Aorta (tissue), 5 donors: Measurements from ENCODE around the gene PIP5K1C. TPM values are rescaled to one million over a fixed set of nuclear protein-coding genes. Genes with fewer than 3 reads are reported as not detected.
A peak's percentile ranks its signal among the peaks of the same experiment; 100 is the strongest.

Experiments used
- ATAC-seq: fragments of 200-7000 bp; cut with Tn5 transposase; one replicate; pipeline ENCODE4 v1.9.1; 2022; ENCODE audit warnings: moderate library complexity; ENCODE audit not compliant: low FRiP score
- DNase-seq, 2 donors: peaks; one replicate each; pipeline ENCODE4 v3.0.0-alpha.2; 2020
- H3K27ac ChIP-seq, 2 donors: one replicate each; pipeline ENCODE4 v1.5.1; 2013; ENCODE audit warnings: low read length in 2 of 2, mild to moderate bottlenecking in 2 of 2, moderate library complexity in 2 of 2, control low read depth in 1 of 2, inconsistent platforms in 1 of 2, low read depth in 1 of 2
- H3K27me3 ChIP-seq, 2 donors: one replicate each; pipeline ENCODE4 v1.6.1; 2013; ENCODE audit warnings: control low read depth in 1 of 2, low read length in 1 of 2, mild to moderate bottlenecking in 1 of 2, moderate library complexity in 1 of 2; ENCODE audit not compliant: insufficient read depth in 2 of 2, control insufficient read depth in 1 of 2
- H3K36me3 ChIP-seq, 2 donors: one replicate each; pipeline ENCODE4 v1.6.1; 2013; ENCODE audit warnings: control low read depth in 1 of 2, low read length in 1 of 2, mild to moderate bottlenecking in 1 of 2; ENCODE audit not compliant: insufficient read depth in 2 of 2, control insufficient read depth in 1 of 2
- H3K4me1 ChIP-seq, 2 donors: one replicate each; pipeline ENCODE4 v1.6.1; 2013; ENCODE audit warnings: low read length in 2 of 2, control low read depth in 1 of 2, mild to moderate bottlenecking in 1 of 2, moderate library complexity in 1 of 2; ENCODE audit not compliant: insufficient read depth in 2 of 2, control insufficient read depth in 1 of 2
- H3K4me3 ChIP-seq, 2 donors: one replicate each; pipeline ENCODE4 v1.5.1; 2013; ENCODE audit warnings: low read length in 2 of 2, control low read depth in 1 of 2, mild to moderate bottlenecking in 1 of 2
- H3K9me3 ChIP-seq: one replicate; pipeline ENCODE4 v1.6.1; 2013; ENCODE audit warnings: mild to moderate bottlenecking, low read length; ENCODE audit not compliant: control insufficient read depth
- WGBS, 2 donors: extraction: QIAGEN DNeasy Blood & Tissue Kit; methylation state at CpG; one replicate each; pipeline ENCODE4 v1.1.7; 2013; 5-methylcytosine and 5-hydroxymethylcytosine counted together
- intact Hi-C, 2 donors: fragments of 100-400 bp; cut with DNase I; formaldehyde crosslinking; loops; one replicate each; pipeline versions ENCODE4 v1.14.2 to v1.15.0; 2022
- polyA plus RNA-seq, 2 donors: library from polyadenylated mRNA; stranded (reverse); fragments of 200-250 nt; gene quantifications; one replicate each; pipeline ENCODE4 v1.2.3, GENCODE V29; 2013
- total RNA-seq, 2 donors: library from RNA; stranded (reverse); fragmentation: NEBNext Ultra II Directional; extraction: Animal tissue kit (Norgen Biotek cat#: 25700); gene quantifications; one replicate each; pipeline ENCODE4 v1.2.1, GENCODE V29; 2021
- donor health status: healthy with polysubstance abuse.
- donor health status: Bipolar disorder and iron deficiency.
- donor health status: DM: no; HTN: no; CAD: no.
- donor health status: DM: no; HTN: no; CAD: no.
- donor health status: DM: yes; HTN: yes; CAD: no.

PIP5K1C gene
- total and polyA plus RNA-seq, 4 donors, result 25.2 to 83.3 (median 52.8) TPM

GRCh38 chr19:3693025-3693925 lies 7.0 kb downstream of the PIP5K1C start:
- peak; percentile 74 to 77 for DNase-seq
- Histone ChIP-seq H3K27me3 (no peaks in the 10 kb centered on the region), H3K4me3 (no peak overlapping the region), H3K36me3 (no peaks in the 10 kb centered on the region), H3K4me1 (no peaks in the 10 kb centered on the region), H3K9me3 (no peaks in the 10 kb centered on the region), H3K27ac (peak overlapping the region; percentile 6 to 55)
- peak; percentile 34 for ATAC-seq
- intact Hi-C loops, result loop anchor here in 1 of 2 donors (2.0 kb wide), 1 partner anchor 22 kb away; no protein-coding TSS in a partner anchor
- 19 to 29% methylated on average over 34 of the region's 34 CpGs for WGBS, 2 donors

- WGBS, 2 donors, result 68 to 74% methylated on average over 25 of the region's 25 CpGs
- Histone ChIP-seq H3K36me3 (no peaks in the 10 kb centered on the region), H3K27ac (peak overlapping the region in 1 of 2 donors; percentile 25), H3K4me1 (no peaks in the 10 kb centered on the region), H3K9me3 (no peaks in the 10 kb centered on the region), H3K27me3 (no peaks in the 10 kb centered on the region), H3K4me3 (no peak overlapping the region)
- ATAC-seq, result no peak
- intact Hi-C loops, result loop anchor here in 1 of 2 donors (2.0 kb wide), 1 partner anchor 22 kb away; no protein-coding TSS in a partner anchor
- peak; percentile 58 to 87 for DNase-seq
Observed at GRCh38 chr19:3692141-3693024, 7.9 kb downstream of the PIP5K1C start.

- intact Hi-C loops, result loop anchor here in 1 of 2 donors (2.0 kb wide), 1 partner anchor 21 kb away; no protein-coding TSS in a partner anchor
- 93 to 95% methylated on average over 18 of the region's 18 CpGs for WGBS, 2 donors
Observed at GRCh38 chr19:3691726-3692125, 8.5 kb downstream of the PIP5K1C start.

DNA sequence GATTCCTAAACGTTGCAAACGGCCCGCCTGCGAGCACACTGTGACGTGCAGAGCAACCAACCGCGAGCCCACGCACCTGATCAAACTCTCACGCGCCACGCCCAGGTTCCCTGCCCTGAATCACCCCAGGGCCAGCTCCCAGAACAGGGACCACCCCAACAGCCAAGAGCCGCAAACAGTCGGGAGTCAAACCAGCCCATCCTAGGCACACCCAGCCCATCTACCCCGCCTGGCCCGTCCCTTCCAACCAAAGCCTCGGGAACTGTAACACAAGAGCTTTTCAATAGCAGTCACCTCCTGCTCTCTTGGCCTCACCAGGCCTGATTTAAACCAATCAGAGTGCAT lies 8.9 kb downstream of the PIP5K1C start:
- WGBS, 2 donors, result 93% methylated on average over 16 of the region's 16 CpGs
- DNase-seq, result no peak
- no peak for ATAC-seq
- intact Hi-C loops, result no loop called here
- H3K4me1 ChIP-seq, result no peaks in the 10 kb centered on the region
- H3K27ac ChIP-seq, result no peak overlapping the region
- H3K36me3 ChIP-seq, result no peaks in the 10 kb centered on the region
- H3K4me3 ChIP-seq, result no peak overlapping the region
- H3K27me3 ChIP-seq, result no peaks in the 10 kb centered on the region
- no peaks in the 10 kb centered on the region for H3K9me3 ChIP-seq

More at GRCh38 chr19:3691726-3692125, 8.5 kb downstream of the PIP5K1C start:
- no peak for DNase-seq
- H3K27me3 ChIP-seq, result no peaks in the 10 kb centered on the region
- no peak overlapping the region for H3K27ac ChIP-seq
- H3K4me1 ChIP-seq, result no peaks in the 10 kb centered on the region
- ATAC-seq, result no peak
- no peaks in the 10 kb centered on the region for H3K9me3 ChIP-seq
- no peak overlapping the region for H3K4me3 ChIP-seq
- H3K36me3 ChIP-seq, result no peaks in the 10 kb centered on the region

GRCh38 chr19:3690551-3691371 lies 9.5 kb downstream of the PIP5K1C start:
- peak in 1 of 2 donors; percentile 42 for DNase-seq
- WGBS, 2 donors, result 96% methylated on average over 31 of the region's 31 CpGs
- Histone ChIP-seq H3K4me1 (no peaks in the 10 kb centered on the region), H3K27ac (no peak overlapping the region), H3K36me3 (no peaks in the 10 kb centered on the region), H3K9me3 (no peaks in the 10 kb centered on the region), H3K4me3 (no peak overlapping the region), H3K27me3 (no peaks in the 10 kb centered on the region)
- intact Hi-C loops, result no loop called here
- ATAC-seq, result no peak

- intact Hi-C loops, result no loop called here
- Histone ChIP-seq H3K9me3 (no peaks in the 10 kb centered on the region), H3K4me3 (no peak overlapping the region), H3K4me1 (no peaks in the 10 kb centered on the region), H3K36me3 (no peaks in the 10 kb centered on the region), H3K27ac (no peak overlapping the region), H3K27me3 (no peaks in the 10 kb centered on the region)
- WGBS, 2 donors, result 61 to 63% methylated on average over 52 to 55 of the region's 55 CpGs
- ATAC-seq (peak; percentile 51), DNase-seq (peak in 1 of 2 donors; percentile 43)
Observed at GRCh38 chr19:3687774-3688706, 12.2 kb downstream of the PIP5K1C start.

DNA sequence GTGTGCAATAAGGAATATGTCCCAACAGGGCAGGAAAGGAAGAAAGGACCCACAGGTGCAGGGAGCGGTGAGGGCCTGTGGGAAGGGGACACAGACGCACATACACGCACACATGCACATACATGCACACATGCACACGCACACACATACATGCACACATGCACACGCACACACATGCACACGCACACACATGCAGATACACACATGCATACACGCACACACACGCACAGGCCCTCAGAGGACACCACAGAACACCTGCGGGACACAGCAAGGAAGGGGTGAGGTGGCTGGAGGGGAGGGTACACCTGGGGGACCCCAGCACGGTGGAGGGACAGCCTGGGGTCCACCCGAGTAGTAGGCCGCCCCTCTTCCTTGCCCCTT lies 12.9 kb downstream of the PIP5K1C start:
- ATAC-seq, result no peak
- WGBS, 2 donors, result 85 to 94% methylated on average over 11 to 12 of the region's 12 CpGs
- no peaks in the 10 kb centered on the region for H3K4me1 ChIP-seq
- no peaks in the 10 kb centered on the region for H3K27me3 ChIP-seq
- no peak for DNase-seq
- no peaks in the 10 kb centered on the region for H3K9me3 ChIP-seq
- no peak overlapping the region for H3K27ac ChIP-seq
- H3K36me3 ChIP-seq, result no peaks in the 10 kb centered on the region
- H3K4me3 ChIP-seq, result no peak overlapping the region
- intact Hi-C loops, result no loop called here
